Ovary (tissue), 9 donors: ENCODE data around the gene MRPL50. TPM values are rescaled to one million over a fixed set of nuclear protein-coding genes. Genes with fewer than 3 reads are reported as not detected.
"Not testable (repeated sequence)": the region's sequence is repeated elsewhere in the genome, so short reads cannot be mapped to it uniquely, and the experiment has no call there.

Experiments used
- DNase-seq, 5 donors: peaks; one replicate each; pipeline ENCODE4 v3.0.0-alpha.2; 2019 to 2020
- H3K27ac ChIP-seq, 2 donors: fragments of 200-600 bp; one replicate each; pipeline versions ENCODE4 v1.5.1 to v1.8.0; 2019 to 2022
- H3K27me3 ChIP-seq: fragments of 200-600 bp; one replicate; pipeline ENCODE4 v1.8.0; 2022
- H3K36me3 ChIP-seq: fragments of 200-600 bp; sonication (generic); one replicate; pipeline ENCODE4 v1.5.1; 2019
- H3K4me1 ChIP-seq: one replicate; pipeline ENCODE4 v1.8.1; 2013; ENCODE audit warnings: mild to moderate bottlenecking, moderate library complexity; ENCODE audit not compliant: insufficient read depth
- H3K4me3 ChIP-seq: fragments of 200-600 bp; sonication (generic); one replicate; pipeline ENCODE4 v1.5.1; 2017
- H3K9me3 ChIP-seq, 2 donors: fragments of 200-600 bp in 1 of 2; sonication (generic) in 1 of 2; one replicate each; pipeline versions ENCODE4 v1.5.1 to v1.8.1; 2013 to 2019; ENCODE audit warnings: mild to moderate bottlenecking in 1 of 2, moderate library complexity in 1 of 2
- EP300 ChIP-seq: sonication (generic); formaldehyde crosslinking; IDR thresholded peaks from one replicate; pipeline ENCODE4 v1.6.1; 2017; ENCODE audit warnings: antibody characterized with exemption
- POLR2A ChIP-seq: fragments of 450-650 bp; IDR thresholded peaks from one replicate; pipeline ENCODE4 v1.6.1; 2017; ENCODE audit warnings: antibody characterized with exemption, mild to moderate bottlenecking, moderate library complexity
- whole genome bisulfite sequencing, 3 donors: extraction: QIAGEN DNeasy Blood & Tissue Kit in 1 of 3; methylation state at CpG; one replicate each; pipeline versions ENCODE4 v1.1.5 to v1.1.7; 2013 to 2017; 5-methylcytosine and 5-hydroxymethylcytosine counted together
- intact Hi-C, 4 donors: fragments of 100-400 bp; cut with DNase I; formaldehyde crosslinking; loops; one replicate each; pipeline versions ENCODE4 v1.11.0 to v1.15.1; 2022 to 2023
- polyA plus RNA-seq, 2 donors: library from polyadenylated mRNA; stranded (reverse); fragments of 200-250 nt in 1 of 2; fragments of 350-450 nt in 1 of 2; fragmentation: Illumina TruSeq in 1 of 2; extraction: RNeasy Lipid Tissue Mini Kit (QIAGEN cat#74804) in 1 of 2; gene quantifications; one replicate each; pipeline ENCODE4 v1.2.3, GENCODE V29; 2013 to 2014
- total RNA-seq, 7 donors: library from RNA; depleted of rRNA in 2 of 7; stranded (reverse); fragments of >200 nt in 2 of 7; fragmentation: NEBNext Ultra II Directional in 3 of 7; extraction: Animal tissue kit (Norgen Biotek cat#: 25700) in 3 of 7; gene quantifications; one replicate each; pipeline versions ENCODE4 v1.1.0 to v1.2.4, GENCODE V29; 2016 to 2023
- TF ChIP-seq, protein P1 (sequence below), 3 donors: fragments of 450-650 bp in 2 of 3; fragments of 200-600 bp in 1 of 3; IDR thresholded peaks; one replicate each; pipeline versions ENCODE4 v1.5.1 to v1.8.0; 2016 to 2022; ENCODE audit warnings: antibody characterized with exemption in 3 of 3, mild to moderate bottlenecking in 1 of 3
- donor health status: DM: no; HTN: no; CAD: no; lungs with moderate emphysema.
- donor health status: DM: no; HTN: no; CAD: no.
- donor health status: Bipolar disorder and iron deficiency.
- donor health status: DM: yes; HTN: yes; CAD: no.
- donor health status: DM: no; HTN: no; CAD: no.
- donor health status: DM: yes; HTN: yes; CAD: no.

The MRPL50 gene
- total and polyA plus RNA-seq, 9 donors, result 9.2 to 16.9 (median 14.2) TPM

DNA sequence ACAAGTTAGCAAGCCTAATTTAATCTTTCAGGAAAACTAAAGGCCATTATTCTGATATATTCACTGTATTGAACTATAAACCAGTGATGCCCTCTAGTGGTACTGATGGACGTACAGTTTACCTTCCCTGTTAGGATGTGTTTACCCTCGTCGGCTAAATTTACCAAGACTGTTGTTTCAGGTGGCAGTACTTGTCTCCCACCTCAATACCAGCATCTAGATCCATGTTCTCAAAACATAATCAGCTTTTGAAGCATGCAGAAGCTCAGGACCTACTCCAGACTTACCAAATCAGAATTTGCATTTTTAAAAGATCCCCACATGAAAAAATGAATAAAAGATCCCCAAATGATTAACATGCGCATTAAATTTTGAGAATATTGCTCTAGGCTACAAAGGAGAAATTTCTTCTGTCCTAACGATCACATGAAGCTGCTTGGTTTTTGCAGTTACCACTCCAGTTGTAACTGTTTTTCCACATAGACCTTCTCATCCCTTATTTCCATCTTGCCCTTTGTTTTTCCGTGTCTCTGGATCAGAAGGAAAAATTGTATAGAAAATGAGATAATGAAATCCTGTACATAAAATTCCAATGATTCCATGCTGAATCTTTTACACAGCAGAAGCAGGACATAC lies 10.4 kb downstream of the MRPL50 start:
- Histone ChIP-seq H3K4me1 (no peaks in the 10 kb centered on the region), H3K27ac (no peak overlapping the region), H3K36me3 (no peaks in the 10 kb centered on the region), H3K9me3 (no peaks in the 10 kb centered on the region), H3K27me3 (no peaks in the 10 kb centered on the region), H3K4me3 (no peak overlapping the region)
- DNase-seq, result no peak
- WGBS, 3 donors, result 60 to 61% (median 61%) methylated on average over 6 of the region's 6 CpGs
- TF ChIP-seq, protein P1, sequence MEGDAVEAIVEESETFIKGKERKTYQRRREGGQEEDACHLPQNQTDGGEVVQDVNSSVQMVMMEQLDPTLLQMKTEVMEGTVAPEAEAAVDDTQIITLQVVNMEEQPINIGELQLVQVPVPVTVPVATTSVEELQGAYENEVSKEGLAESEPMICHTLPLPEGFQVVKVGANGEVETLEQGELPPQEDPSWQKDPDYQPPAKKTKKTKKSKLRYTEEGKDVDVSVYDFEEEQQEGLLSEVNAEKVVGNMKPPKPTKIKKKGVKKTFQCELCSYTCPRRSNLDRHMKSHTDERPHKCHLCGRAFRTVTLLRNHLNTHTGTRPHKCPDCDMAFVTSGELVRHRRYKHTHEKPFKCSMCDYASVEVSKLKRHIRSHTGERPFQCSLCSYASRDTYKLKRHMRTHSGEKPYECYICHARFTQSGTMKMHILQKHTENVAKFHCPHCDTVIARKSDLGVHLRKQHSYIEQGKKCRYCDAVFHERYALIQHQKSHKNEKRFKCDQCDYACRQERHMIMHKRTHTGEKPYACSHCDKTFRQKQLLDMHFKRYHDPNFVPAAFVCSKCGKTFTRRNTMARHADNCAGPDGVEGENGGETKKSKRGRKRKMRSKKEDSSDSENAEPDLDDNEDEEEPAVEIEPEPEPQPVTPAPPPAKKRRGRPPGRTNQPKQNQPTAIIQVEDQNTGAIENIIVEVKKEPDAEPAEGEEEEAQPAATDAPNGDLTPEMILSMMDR (IDR thresholded peaks at IDR 0.05), result no peak
- no peak for TF ChIP-seq EP300
- TF ChIP-seq POLR2A, result no peak
- intact Hi-C loops, result no loop called here

DNA sequence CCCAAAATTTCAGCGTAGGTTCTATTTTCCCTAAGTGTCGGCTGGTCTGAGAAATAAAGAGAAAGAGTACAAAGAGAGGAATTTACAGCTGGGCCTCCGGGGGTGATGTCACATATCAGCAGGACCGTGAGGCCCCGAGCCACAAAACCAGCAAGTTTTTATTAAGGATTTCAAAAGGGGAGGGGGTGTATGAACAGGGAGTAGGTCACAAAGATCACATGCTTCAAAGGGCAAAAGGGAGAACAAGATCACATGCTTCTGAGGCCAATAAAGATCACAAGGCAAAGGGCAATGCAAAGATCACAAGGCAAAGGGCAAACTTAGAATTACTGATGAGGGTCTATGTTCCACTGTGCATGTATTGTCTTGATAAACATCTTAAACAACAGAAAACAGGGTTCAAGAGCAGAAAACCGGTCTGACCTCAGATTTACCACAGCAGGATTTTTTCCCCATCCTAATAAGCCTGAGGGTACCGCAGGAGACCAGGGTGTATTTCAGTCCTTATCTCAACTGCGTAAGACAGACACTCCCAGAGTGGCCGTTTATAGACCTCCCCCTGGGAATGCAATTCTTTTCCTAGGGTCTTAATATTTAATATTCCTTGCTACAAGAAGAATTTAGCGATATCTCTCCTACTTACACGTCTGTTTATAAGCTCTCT lies 13.4 kb downstream of the MRPL50 start, which contains the start of gene BAAT:
Gene BAAT (minus strand): TSS at position 134 of the 664 bp plus-strand sequence. CDS start 13,602 bp downstream, outside the sequence.
- H3K27me3 ChIP-seq, H3K27ac ChIP-seq, H3K36me3 ChIP-seq, H3K9me3 ChIP-seq, H3K4me1 ChIP-seq, H3K4me3 ChIP-seq, DNase-seq, intact Hi-C loops: not testable (repeated sequence)
- WGBS, 3 donors, result 91 to 92% (median 92%) methylated on average over 11 of the region's 11 CpGs

DNA sequence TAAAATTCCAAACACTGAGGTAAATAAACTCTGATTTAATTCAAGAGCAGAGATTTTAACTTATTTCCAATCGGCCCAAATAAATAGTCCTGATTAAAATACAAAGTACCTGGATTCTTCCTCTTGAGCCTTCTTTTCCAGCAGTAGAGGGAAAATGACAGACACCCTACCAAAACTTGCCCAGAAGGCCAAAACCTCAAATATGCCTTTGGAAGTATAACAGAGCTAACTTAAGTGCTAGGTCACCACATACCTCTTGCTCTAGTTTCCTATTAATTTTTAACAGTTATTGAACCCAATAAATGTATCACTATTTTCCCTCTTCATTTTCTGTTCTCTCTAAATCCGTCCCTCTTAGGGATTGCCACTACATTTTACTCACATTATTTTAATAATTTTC lies 15.1 kb downstream of the MRPL50 start:
- WGBS, 3 donors, result 89 to 92% (median 90%) methylated on average over 2 of the region's 2 CpGs
- DNase-seq, result no peak
- no peaks in the 10 kb centered on the region for H3K36me3 ChIP-seq
- no peaks in the 10 kb centered on the region for H3K9me3 ChIP-seq
- no peaks in the 10 kb centered on the region for H3K27me3 ChIP-seq
- H3K27ac ChIP-seq, result no peak overlapping the region
- no peaks in the 10 kb centered on the region for H3K4me1 ChIP-seq
- intact Hi-C loops, result no loop called here
- H3K4me3 ChIP-seq, result no peak overlapping the region
- TF ChIP-seq EP300 (no peak), POLR2A (no peak)
- TF ChIP-seq, protein P1 (IDR thresholded peaks at IDR 0.05), result no peak

DNA sequence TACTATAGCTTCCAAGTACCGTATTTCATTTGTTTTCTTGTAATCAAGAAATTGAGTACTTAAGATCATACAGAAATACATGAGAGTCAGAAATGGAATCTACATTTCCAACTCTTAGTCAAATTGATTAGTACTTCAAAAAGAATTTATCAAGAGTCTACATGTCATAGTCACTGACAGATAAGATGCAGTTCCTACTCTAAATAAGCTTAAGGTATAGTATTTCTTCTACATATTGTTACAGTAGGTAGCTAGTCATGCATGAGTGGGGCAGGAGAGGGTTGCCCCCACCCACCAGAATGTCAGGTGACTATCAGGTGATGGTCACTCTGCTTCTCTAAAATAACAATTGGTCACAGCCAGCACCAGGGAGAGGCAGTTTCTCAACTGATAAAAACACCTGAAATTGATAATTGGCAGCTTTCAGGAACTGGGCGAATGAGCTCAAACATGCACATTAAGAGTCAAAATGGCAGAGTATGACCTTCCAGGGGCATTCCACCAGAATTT lies 16.5 kb downstream of the MRPL50 start:
- TF ChIP-seq POLR2A, result no peak
- TF ChIP-seq, protein P1 (IDR thresholded peaks at IDR 0.05), result no peak
- TF ChIP-seq EP300, result no peak
- no peak overlapping the region for H3K27ac ChIP-seq
- intact Hi-C loops, result no loop called here
- no peaks in the 10 kb centered on the region for H3K9me3 ChIP-seq
- H3K36me3 ChIP-seq, result no peaks in the 10 kb centered on the region
- 84 to 87% (median 85%) methylated on average over 2 of the region's 2 CpGs for WGBS, 3 donors
- no peaks in the 10 kb centered on the region for H3K27me3 ChIP-seq
- no peaks in the 10 kb centered on the region for H3K4me1 ChIP-seq
- DNase-seq, result no peak
- no peak overlapping the region for H3K4me3 ChIP-seq

DNA sequence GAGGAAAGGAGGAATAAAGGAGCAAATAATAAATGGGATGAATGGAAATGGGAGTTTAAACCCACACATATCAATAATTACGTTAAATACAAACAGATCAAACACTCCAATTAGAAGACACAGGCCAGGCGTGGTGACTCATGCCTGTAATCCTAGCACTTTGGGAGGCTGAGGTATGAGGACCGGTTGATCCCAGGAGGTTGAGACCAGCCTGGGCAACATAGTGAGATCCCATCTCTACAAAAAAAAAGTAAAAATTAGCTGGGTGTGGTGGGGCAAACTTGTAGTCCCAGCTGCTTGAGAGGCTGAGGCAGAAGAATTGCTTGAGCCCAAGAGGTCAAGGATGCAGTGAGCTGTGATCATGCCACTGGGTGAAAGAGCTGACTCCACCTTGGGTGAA lies 17.3 kb downstream of the MRPL50 start:
- DNase-seq, result no peak
- Histone ChIP-seq H3K9me3 (no peaks in the 10 kb centered on the region), H3K27ac (no peak overlapping the region), H3K36me3 (no peaks in the 10 kb centered on the region), H3K27me3 (no peaks in the 10 kb centered on the region), H3K4me3 (no peak overlapping the region), H3K4me1 (no peaks in the 10 kb centered on the region)
- intact Hi-C loops, result no loop called here
- TF ChIP-seq POLR2A, result no peak
- no peak for TF ChIP-seq EP300
- TF ChIP-seq, protein P1 (IDR thresholded peaks at IDR 0.05), result no peak
- 92 to 95% (median 94%) methylated on average over 3 of the region's 3 CpGs for WGBS, 3 donors
